ES-I3 (cell line): ENCODE data around the gene DHDH.

Source experiments
- H3K36me3 ChIP-seq: 2 replicates; pipeline ENCODE4 v1.6.1; 2013; ENCODE audit warnings: mild to moderate bottlenecking, low read length, control low read depth, moderate library complexity; ENCODE audit not compliant: insufficient read depth
- H3K4me1 ChIP-seq: 2 replicates; pipeline ENCODE4 v1.6.1; 2013; ENCODE audit warnings: mild to moderate bottlenecking, control low read depth, low read length; ENCODE audit not compliant: insufficient read depth
- H3K9ac ChIP-seq: 2 replicates; pipeline ENCODE4 v1.6.1; 2013; ENCODE audit warnings: low read depth, mild to moderate bottlenecking, low read length, moderate library complexity
- H3K9me3 ChIP-seq: 2 replicates; pipeline ENCODE4 v1.6.1; 2013; ENCODE audit warnings: mild to moderate bottlenecking, low read length, moderate library complexity; ENCODE audit not compliant: control insufficient read depth, insufficient read depth

Gene DHDH

GRCh38 chr19:48950159-48950558 lies 16.7 kb downstream of the DHDH start:
- no peaks in the 10 kb centered on the region for H3K4me1 ChIP-seq
- H3K9ac ChIP-seq, result no peak overlapping the region
- H3K36me3 ChIP-seq, result no peaks in the 10 kb centered on the region
- no peaks in the 10 kb centered on the region; the same call in 1 of the 2 replicates for H3K9me3 ChIP-seq

GRCh38 chr19:48950830-48951519 lies 17.5 kb downstream of the DHDH start:
- Histone ChIP-seq H3K36me3 (peaks cover 5% of the 10 kb centered on the region; the same call in 1 of the 2 replicates), H3K9me3 (no peaks in the 10 kb centered on the region; the same call in 1 of the 2 replicates), H3K9ac (no peak overlapping the region), H3K4me1 (peaks cover 7% of the 10 kb centered on the region; the same call in 1 of the 2 replicates)

- Histone ChIP-seq H3K36me3 (peaks cover 19% of the 10 kb centered on the region), H3K9ac (no peak overlapping the region), H3K9me3 (no peaks in the 10 kb centered on the region), H3K4me1 (peaks cover 10% of the 10 kb centered on the region; the same call in 1 of the 2 replicates)
Observed at GRCh38 chr19:48953141-48953540, 19.6 kb downstream of the DHDH start.

DNA sequence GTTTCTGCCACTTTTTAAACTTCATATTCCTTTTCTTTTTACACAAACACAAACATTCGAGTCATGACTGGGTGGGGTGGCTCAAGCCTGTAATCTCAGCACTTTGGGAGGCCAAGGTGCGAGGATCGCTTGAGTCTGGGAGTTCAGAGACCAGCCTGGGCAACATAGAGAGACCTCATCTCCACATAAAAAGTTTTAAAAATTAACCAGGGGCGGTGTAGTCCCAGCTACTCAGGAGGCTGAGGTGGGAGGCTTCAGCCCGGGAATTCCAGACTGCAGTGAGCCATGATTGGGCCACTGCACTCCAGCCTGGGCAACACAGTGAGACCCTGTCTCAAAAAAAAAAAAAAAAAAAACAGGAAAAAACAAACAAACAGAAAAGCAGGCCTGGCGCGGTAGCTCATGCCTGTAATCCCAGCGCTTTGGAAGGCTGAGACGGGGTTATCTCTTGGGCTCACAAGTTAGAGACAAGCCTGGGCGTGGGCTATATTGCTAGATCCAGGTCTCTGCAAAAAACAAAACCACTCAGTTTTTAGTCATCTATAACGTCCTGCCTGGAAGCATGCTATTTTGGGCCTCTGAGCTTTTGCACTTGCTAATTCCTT lies 20.6 kb downstream of the DHDH start:
- Histone ChIP-seq H3K9me3 (no peaks in the 10 kb centered on the region), H3K4me1 (peaks cover 10% of the 10 kb centered on the region; the same call in 1 of the 2 replicates), H3K9ac (peak overlapping the region; percentile 96), H3K36me3 (peaks cover 20% of the 10 kb centered on the region)

DNA sequence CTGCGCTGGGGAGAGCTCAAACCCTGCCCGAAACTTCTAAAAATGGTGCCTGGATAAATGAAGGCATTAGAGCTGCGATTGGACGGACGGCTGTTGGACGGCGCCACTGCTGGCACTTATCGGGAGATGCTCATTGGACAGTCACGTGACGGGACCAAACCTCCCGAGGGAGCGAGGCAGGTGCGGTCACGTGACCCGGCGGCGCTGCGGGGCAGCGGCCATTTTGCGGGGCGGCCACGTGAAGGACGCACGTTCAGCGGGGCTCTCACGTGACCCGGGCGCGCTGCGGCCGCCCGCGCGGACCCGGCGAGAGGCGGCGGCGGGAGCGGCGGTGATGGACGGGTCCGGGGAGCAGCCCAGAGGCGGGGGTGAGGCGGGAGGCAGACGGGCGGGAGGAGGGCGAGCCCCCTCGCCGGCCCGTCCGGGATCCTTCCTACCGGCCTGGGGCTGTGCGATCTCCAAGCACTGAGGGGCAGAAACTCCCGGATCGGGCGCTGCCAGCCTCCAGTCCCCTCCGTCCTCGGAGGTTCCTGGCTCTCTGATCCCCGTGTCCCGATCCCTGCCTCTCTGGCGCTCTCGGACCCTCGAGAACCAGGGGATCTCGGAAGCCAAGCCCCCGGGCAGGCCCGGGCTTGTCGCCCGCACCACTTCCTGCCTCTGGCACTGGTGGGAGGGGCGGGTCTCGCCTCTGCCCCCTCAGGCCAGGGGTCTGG lies 21.3 kb downstream of the DHDH start, which contains the start of gene BAX:
BAX (plus strand) TSS at position 281 of the 713 bp plus-strand sequence; CDS start at position 335, 54 bp downstream.
- Histone ChIP-seq H3K4me1 (peaks cover 10% of the 10 kb centered on the region; the same call in 1 of the 2 replicates), H3K9ac (peak within 1 kb of the TSS; percentile 96), H3K36me3 (peaks cover 20% of the 10 kb centered on the region), H3K9me3 (no peaks in the 10 kb centered on the region)

DNA sequence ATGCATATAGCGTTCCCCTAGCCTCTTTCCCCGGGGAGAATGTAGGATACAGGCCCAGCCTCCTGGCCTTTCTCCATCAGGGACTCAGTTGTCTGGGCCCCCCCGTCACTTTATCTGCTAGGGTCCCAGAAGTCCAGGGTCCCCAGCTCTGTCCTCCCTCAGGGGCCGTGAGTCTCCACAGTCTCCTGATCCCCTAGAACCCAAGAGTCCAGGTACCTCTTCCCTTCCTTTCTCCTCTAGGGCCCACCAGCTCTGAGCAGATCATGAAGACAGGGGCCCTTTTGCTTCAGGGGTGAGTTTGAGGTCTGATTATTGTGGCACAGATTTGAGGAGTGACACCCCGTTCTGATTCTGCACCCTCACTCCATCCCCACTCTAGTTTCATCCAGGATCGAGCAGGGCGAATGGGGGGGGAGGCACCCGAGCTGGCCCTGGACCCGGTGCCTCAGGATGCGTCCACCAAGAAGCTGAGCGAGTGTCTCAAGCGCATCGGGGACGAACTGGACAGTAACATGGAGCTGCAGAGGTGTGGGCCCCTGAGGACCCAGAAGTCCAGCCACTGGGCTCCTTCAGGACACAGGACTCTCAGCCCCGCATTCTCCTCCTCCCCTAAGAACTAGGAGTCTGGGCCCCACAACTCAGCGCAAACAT lies 21.9 kb downstream of the DHDH start:
- Histone ChIP-seq H3K36me3 (peaks cover 20% of the 10 kb centered on the region), H3K4me1 (peaks cover 10% of the 10 kb centered on the region; the same call in 1 of the 2 replicates), H3K9me3 (no peaks in the 10 kb centered on the region), H3K9ac (peak overlapping the region; percentile 96)

GRCh38 chr19:48958006-48958405 lies 24.5 kb downstream of the DHDH start:
- H3K4me1 ChIP-seq, result peaks cover 17% of the 10 kb centered on the region; the same call in 1 of the 2 replicates
- no peaks in the 10 kb centered on the region for H3K9me3 ChIP-seq
- H3K9ac ChIP-seq, result no peak overlapping the region
- peaks cover 20% of the 10 kb centered on the region for H3K36me3 ChIP-seq

DNA sequence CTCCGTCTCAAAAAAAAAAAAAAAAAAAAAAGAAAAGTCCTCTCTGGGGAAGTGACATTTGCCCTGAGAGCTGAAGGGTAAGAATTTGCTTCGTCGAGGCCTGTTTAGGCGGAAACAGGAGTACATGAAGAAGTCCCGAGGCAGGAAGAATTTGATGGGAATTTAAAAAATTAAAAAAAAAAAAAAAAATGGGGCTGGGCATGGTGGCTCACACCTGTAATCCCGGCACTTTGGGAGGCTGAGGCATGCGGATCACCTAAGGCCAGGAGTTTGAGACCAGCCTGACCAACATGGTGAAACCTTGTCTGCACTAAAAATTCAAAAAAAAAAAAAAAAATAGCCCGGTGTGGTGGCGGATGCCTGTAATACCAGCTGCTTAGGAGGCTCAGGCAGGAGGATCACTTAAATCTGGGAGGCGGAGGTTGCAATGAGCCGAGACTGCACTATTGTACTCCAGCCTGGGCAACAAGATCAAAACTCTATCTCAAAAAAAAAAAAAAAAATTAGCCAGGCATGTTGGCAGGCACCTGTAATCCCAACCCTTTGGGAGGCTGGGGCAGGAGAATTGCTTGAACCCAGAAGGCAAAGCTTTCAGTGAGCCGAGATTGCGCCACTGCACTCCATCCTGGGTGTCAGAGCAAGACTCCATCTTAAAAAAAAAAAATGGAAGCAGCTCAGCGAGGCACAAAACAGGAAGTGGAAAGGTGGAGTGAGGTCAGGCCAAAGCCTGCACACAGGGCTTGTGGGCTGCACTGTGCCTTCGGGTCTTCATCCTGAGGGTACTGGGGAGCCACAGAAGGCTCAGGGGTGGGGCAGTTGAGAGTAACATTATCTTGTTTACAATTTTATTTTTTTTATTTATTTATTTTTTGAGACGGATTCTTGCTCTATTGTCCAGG lies 26.1 kb downstream of the DHDH start:
- peaks cover 20% of the 10 kb centered on the region for H3K36me3 ChIP-seq
- H3K4me1 ChIP-seq, result peaks cover 17% of the 10 kb centered on the region; the same call in 1 of the 2 replicates
- no peaks in the 10 kb centered on the region for H3K9me3 ChIP-seq
- no peak overlapping the region for H3K9ac ChIP-seq

- H3K9ac ChIP-seq, result no peak overlapping the region
- peaks cover 10% of the 10 kb centered on the region; the same call in 1 of the 2 replicates for H3K4me1 ChIP-seq
- peaks cover 16% of the 10 kb centered on the region for H3K36me3 ChIP-seq
- no peaks in the 10 kb centered on the region for H3K9me3 ChIP-seq
Observed at GRCh38 chr19:48961051-48961649, 27.7 kb downstream of the DHDH start.

DNA sequence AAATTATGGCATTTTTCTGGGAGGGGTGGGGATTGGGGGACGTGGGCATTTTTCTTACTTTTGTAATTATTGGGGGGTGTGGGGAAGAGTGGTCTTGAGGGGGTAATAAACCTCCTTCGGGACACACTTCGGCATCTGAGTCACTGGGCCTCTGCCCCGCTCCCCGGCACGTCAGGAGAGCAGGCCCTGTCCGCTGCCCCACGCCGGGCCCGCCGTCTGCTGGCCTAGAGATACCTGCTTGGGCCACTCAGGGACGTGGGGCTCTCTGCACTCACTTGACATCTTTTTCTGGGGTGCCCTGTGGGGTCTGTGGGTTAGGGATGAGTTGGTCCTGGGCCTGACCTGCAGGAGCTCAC lies 28.2 kb downstream of the DHDH start:
- no peak overlapping the region for H3K9ac ChIP-seq
- H3K9me3 ChIP-seq, result peaks cover 4% of the 10 kb centered on the region; the same call in 1 of the 2 replicates
- H3K36me3 ChIP-seq, result peaks cover 18% of the 10 kb centered on the region
- H3K4me1 ChIP-seq, result peaks cover 7% of the 10 kb centered on the region; the same call in 1 of the 2 replicates

DNA sequence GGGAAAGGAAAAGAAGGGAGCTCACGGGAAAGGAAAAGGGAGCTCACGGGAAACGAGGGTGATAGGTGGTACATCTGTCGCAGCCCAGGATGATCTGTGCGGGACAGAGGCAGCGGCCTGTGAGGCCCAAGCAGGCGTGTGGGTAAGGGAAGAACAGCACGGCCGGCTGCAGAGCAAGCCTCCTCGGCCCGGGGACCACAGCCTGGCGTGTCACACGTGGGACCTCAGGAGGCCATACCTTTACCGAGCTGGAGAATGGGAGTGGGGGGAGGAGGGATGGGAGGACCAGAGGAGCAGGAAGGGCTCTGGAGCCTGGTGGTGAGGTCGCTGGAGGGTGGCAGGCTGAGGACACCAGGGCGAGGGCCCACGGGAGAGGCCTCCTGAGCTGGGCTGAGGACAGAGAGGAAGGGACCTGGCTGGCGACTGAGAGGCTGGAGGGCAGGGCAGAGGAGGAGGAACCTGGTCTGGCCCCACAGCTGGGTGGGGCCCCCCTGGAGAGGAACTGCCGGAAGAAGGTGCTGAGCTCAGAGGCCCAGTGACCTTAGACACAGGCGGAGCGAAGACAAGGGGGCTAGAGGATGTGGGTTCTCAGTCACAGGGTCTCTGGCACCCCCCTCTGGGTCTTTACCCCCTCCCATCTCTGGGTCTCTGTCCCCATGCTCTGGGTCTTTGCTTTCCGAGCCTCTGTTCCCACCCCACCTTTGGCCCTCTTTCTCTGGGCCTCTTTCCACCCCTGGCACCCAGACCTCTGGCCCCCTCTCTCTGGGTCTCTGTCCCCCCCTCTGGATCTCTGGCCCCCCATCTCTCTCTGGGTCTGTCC lies 28.7 kb downstream of the DHDH start:
- Histone ChIP-seq H3K9me3 (peaks cover 4% of the 10 kb centered on the region; the same call in 1 of the 2 replicates), H3K36me3 (peaks cover 15% of the 10 kb centered on the region), H3K9ac (no peak overlapping the region), H3K4me1 (peaks cover 7% of the 10 kb centered on the region; the same call in 1 of the 2 replicates)

GRCh38 chr19:48962849-48963165 lies 29.3 kb downstream of the DHDH start:
- peaks cover 7% of the 10 kb centered on the region; the same call in 1 of the 2 replicates for H3K4me1 ChIP-seq
- peaks cover 14% of the 10 kb centered on the region for H3K36me3 ChIP-seq
- H3K9ac ChIP-seq, result no peak overlapping the region
- peaks cover 4% of the 10 kb centered on the region; the same call in 1 of the 2 replicates for H3K9me3 ChIP-seq
